NCI-H2029 treated with DMSO at 0.1 percent for 48 hours (cell line): ENCODE data around the gene ZDHHC19.
"Not testable (repeated sequence)": the region's sequence is repeated elsewhere in the genome, so short reads cannot be mapped to it uniquely, and the experiment has no call there.

Experiments used
- DNase-seq: peaks from one replicate; lab custom pipeline; 2025; lab: John Stamatoyannopoulos, UW

The ZDHHC19 gene

GRCh38 chr3:196210673-196211556 lies at the start of gene ZDHHC19:
ZDHHC19 (minus strand) TSS chr3:196211400; CDS start chr3:196211315, 85 bp downstream.
- DNase-seq: no peak

DNA sequence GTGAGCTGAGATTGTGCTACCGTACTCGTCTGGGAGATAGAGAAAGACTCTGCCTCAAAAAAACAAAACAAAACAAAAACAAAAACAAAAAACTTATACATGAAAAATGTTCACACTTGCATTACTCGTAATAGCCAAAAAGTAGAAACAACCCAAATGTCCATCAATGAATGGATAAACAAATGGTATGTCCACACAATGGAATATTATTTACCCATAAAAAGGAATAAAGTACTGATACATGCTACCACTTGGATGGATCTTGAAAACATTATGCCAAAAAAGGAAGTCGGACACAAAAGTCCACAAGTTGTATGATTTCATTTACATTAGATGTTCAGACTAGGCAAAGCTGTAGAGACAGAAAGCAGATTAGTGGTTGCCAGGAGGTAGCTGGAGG lies 49.6 kb upstream of the ZDHHC19 start:
- DNase-seq: no peak

GRCh38 chr3:196255776-196256175 lies 44.6 kb upstream of the ZDHHC19 start:
- DNase-seq: no peak

DNA sequence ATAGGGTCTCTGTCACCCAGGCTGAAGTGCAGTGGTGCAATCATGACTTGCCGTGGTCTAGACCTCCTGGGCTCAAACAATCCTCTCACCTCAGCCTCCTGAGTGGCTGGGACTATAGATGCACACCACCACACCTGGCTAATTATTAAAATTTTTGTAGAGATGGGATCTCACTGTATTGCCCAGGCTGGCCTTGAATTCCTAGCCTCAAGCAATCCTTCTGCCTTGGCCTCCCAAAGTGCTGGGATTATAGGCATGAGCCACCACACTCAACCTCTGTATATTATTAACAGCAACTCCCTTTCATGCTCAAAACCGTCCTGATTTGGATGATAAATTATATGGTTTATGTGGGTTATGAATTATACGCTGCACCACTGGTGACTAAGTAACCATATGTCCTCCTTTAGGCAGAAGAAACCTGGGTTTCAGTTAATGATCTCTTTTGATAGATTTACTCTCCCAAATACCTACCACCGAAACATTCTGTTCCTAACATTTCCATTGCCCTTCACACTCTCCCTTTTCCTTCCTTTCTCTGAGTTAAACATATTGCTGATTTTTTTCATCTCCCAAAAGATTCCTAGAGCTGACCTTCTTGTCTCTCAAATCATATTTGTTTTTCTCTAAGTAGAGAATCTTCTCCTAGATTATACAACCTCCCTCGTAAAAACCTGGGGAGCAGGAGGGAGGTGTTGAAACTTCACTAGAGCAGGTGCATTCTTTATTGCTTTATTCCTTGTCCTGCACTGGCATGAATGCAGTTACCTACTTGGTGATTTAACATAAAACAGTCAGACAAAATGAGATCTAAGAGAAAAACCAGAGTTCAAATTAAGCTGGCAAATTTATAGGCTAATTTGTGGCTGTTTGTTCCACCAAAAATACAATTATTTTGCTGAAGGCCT lies 43.4 kb upstream of the ZDHHC19 start:
- no peak for DNase-seq

- no peak for DNase-seq
Measured at GRCh38 chr3:196251918-196252317, 40.7 kb upstream of the ZDHHC19 start.

DNA sequence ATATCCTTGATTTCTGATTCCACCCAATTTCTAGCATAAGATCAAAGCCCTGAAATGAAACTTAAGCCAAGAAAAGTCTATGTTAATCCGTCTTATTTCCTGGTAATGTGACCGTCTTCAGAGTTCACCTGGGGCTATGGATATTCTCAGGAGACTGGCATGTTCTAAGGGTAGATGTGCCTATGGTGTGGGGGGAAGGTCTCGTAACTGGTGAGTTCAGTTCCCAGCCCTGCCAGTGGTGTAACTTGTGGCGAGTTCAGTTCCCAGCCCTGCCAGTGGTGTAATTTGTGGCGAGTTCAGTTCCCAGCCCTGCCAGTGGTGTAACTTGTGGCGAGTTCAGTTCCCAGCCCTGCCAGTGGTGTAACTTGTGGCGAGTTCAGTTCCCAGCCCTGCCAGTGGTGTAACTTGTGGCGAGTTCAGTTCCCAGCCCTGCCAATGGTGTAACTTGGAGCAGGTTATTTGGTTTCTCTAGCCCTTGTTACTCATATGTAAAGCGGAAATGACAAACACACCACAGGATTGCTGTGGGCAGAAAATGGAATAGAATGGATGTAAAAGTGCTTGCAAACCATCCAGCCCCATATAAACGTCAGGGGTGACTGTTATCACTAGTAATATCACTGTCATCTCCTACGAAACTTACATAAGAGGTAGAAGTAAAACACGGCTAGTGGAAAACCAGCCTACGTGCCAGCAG lies 35.6 kb upstream of the ZDHHC19 start:
- no peak for DNase-seq

- DNase-seq: not testable (repeated sequence)
Measured at GRCh38 chr3:196244166-196244565, 33.0 kb upstream of the ZDHHC19 start.

- DNase-seq: no peak
Measured at GRCh38 chr3:196241704-196242103, 30.5 kb upstream of the ZDHHC19 start.

DNA sequence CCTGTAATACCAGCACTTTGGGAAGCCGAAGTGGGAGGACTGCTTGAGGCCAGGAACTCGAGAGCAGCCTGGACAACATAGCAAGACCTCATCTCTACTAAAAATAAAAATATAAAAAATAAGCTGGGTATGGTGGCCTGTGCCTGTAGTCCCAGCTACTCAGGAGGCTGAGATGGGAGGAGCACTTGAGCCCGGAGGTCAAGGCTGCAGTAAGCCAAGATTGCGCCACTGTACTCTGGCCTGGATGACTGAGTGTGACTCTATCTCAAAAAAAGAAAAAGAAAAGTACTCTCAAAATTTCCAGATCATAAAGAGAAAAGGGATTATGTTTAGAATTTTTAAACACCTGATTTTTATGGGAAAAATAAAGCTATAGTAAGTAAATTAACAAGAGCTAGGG lies 29.2 kb upstream of the ZDHHC19 start:
- no peak for DNase-seq

GRCh38 chr3:196238612-196239560 lies 27.7 kb upstream of the ZDHHC19 start:
- DNase-seq: no peak

DNA sequence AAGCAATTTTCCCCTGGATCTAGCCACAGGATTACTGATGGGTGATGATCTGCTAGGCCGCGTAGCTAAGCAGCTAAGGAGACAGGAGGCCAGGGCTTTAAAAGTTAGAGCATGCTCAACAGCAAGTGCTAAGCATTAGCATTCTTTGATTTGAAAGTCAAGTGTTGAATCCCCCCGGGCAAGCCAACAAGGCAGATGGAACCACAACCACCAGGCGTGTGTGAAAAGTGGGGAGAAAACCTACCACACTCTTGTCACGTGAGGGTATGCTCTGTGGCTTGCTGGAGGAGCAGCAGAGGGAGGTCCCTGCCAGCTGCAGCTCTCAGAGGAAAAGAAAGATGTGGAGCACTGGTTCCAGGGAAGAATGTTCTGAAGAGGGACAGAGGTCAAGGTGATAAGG lies 26.0 kb upstream of the ZDHHC19 start:
- DNase-seq: no peak

- DNase-seq: no peak
Measured at GRCh38 chr3:196236223-196236622, 25.0 kb upstream of the ZDHHC19 start.

DNA sequence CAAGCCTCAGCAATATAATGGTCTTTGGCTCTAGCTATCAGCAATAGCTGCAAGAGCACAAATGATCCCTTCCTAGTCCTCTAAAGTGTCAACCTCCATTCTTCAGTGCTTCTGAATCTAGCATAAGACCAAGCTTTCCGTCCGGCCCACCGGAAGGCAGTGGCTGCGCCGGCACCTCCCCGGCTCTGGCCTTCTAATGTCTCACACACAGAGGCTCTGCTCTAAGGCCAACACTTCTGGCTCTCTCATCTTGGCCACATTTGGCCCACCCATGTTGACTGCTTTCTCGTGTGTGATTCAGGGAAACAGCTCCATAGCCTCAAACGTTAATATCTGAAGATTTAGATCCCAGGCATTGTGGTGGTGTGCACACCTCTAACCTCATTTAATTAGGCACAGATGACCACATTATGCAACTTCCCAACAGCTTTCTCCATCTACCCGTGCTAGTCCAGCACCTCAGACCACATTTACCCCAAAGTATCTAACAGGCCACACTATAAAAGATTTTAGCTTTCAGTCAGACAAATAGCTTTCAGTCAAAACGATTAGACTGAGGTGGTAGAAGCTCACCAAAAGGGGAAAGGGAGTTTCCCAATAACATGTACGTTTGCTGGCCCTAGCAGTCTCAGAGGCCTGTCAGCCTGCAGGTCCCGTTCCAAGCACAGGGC lies 24.4 kb upstream of the ZDHHC19 start:
- DNase-seq: no peak

DNA sequence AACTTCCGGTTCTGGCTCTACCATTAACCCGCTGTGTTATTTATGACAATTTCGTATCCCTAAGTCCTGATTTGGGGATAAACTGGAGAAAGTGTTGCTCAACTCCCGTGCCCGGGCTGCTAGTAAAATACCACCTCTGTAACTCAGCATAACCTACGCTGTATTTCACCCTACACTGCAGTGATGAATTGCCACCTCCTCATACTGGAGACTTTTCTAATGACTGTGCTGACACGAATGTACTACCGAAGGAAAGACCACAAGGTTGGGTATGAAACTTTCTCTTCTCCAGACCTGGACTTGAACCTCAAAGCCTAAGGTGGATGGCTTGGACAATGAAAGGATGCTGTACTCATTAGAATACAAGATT lies 21.7 kb upstream of the ZDHHC19 start:
- no peak for DNase-seq

DNA sequence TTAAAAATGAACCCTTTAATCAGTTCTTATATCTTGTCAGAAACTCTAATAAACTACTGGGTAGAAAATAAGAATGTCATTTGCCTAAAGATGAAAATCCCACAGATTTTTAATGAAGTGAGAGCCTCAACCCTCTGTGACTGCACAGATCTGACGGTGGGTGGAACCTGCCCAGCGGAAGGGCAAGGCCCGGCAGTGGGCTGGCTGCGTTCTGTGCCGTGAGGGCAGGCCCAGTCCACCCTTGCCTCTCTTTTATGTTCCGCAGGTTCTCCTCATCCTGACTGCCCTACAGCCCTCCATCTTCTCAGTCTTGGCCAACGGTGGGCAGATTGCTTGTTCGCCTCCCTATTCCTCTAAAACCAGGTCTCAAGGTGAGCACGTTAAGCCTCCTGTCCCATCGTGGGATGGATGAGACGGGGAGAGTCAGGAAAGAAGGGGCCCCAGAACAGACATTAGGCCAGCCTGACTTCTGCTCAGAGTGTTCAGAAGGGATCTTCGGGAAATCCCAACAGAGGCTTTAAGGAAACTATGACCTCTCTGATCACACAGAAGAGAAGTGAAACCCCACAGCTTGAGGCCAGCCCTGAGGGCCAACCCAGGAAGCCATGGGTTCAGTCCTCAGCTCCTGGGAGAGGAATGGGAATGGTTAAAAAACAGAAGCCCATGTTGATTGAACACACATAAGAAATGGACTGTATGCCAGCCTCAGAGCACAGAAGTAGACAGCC lies 21.1 kb upstream of the ZDHHC19 start:
- DNase-seq: no peak

DNA sequence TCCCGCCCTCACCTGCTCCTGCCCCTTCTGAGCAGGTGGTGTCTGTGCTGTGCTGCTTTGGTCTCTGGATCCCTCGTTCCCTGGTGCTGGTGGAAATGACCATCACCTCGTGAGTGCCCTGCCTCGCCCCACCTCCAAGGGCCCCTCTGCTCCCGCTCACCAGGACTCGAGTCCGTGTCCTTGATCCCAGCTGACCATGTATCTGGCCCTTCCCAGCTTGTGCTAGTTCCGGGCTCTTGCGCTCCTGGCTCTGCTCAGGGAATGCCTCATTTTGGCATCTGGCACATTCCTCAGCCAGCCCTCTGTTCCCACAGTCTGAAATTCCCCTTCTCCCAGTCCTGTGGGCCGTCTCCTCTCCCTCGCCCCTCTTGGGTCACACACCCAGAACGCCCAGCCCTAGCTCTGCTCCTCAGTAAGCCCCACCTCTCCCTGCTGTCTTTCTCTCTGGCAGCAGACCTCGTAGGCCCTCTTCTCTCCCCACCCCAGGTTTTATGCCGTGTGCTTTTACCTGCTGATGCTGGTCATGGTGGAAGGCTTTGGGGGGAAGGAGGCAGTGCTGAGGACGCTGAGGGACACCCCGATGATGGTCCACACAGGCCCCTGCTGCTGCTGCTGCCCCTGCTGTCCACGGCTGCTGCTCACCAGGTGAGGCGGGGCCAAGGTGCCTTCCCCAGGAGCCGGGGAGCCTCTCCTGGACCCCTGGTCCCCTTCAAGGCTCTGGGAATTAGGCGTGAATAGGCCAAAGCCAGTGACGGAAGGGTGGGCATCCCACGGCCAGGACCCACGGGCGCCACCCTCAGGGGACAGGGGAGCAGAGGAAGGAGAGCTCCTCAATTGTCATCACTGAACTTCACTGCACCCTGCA lies 16.7 kb upstream of the ZDHHC19 start:
- DNase-seq: no peak

DNA sequence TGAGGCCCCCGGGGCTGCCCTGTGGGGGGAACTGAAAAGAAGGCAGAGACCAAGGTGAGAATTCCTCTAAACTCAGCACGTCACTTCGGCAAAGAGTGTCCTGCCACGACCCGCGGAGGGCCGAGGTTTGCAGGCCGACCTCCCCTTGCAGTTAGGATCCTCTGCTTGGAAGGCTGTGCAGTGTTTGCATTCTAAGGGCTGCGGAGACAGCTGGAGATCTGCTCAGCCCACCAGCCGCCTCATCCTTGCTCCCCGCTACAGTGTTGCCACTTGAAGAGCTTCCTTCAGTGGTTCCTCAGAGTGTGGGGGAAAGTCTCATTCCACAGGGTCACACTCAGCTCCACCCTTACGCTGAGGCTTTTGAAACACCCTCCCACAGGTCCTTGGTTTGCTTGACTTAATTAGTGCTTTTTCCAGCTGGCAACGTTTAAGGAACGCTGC lies 15.9 kb upstream of the ZDHHC19 start:
- DNase-seq: no peak

- DNase-seq: no peak
Measured at GRCh38 chr3:196225763-196226364, 14.7 kb upstream of the ZDHHC19 start.
